Measurements from ENCODE around the gene AMZ2. TPM values are rescaled to one million over a fixed set of nuclear protein-coding genes. Genes with fewer than 3 reads are reported as not detected.

AMZ2 gene
- total RNA-seq, 1 donor from 2014 or later, result 55.4 TPM

DNA sequence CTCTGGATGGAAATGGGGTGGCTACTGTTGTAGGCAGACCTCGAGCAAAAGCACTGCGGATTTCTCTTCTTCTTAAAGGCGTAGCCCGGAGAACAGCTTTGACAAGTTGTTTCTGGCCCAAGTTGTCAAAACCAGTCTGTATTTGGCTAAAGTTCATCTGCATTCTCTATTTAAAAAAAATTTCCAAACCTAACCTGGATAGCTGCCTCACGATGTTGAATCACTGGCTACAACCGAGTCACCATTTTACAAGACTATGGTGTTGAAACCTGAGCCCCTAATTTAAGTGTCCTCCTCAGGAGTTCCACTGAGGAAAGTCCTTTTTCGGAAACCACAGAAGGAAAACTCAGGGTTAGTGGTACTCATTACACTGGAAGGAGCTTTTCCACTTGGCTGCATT, 41.6 kb downstream of the AMZ2 start:
- TF ChIP-seq, protein P1, sequence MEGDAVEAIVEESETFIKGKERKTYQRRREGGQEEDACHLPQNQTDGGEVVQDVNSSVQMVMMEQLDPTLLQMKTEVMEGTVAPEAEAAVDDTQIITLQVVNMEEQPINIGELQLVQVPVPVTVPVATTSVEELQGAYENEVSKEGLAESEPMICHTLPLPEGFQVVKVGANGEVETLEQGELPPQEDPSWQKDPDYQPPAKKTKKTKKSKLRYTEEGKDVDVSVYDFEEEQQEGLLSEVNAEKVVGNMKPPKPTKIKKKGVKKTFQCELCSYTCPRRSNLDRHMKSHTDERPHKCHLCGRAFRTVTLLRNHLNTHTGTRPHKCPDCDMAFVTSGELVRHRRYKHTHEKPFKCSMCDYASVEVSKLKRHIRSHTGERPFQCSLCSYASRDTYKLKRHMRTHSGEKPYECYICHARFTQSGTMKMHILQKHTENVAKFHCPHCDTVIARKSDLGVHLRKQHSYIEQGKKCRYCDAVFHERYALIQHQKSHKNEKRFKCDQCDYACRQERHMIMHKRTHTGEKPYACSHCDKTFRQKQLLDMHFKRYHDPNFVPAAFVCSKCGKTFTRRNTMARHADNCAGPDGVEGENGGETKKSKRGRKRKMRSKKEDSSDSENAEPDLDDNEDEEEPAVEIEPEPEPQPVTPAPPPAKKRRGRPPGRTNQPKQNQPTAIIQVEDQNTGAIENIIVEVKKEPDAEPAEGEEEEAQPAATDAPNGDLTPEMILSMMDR (IDR thresholded peaks at IDR 0.05), result no peak
- intact Hi-C loops (cut with micrococcal nuclease), result no loop called here
- Mint-ChIP-seq H3K4me1 (peaks cover 45% of the 10 kb centered on the region), H3K27ac (peak overlapping the region; percentile 93), H3K27me3 (no peaks in the 10 kb centered on the region), H3K36me3 (ENCODE audit: low read depth) (peaks cover 3% of the 10 kb centered on the region), H3K4me3 (peak overlapping the region; percentile 92), H3K9me3 (no peaks in the 10 kb centered on the region)
- CTCF ChIA-PET, result interaction anchor here (0.7 to 1.6 kb wide), 3 partner anchors 25 to 109 kb away, joined by 3 to 4 read pairs (median 3); no protein-coding TSS in a partner anchor
- DNase-seq, result no peak
- POLR2A ChIA-PET, result interaction anchor here (0.6 to 6.8 kb wide), 12 partner anchors 25 to 477 kb away, joined by 3 to 84 read pairs (median 12); partner anchors contain the start of genes AMZ2 and WIPI1
- no peak for ATAC-seq (ENCODE audit: low read depth)

DNA sequence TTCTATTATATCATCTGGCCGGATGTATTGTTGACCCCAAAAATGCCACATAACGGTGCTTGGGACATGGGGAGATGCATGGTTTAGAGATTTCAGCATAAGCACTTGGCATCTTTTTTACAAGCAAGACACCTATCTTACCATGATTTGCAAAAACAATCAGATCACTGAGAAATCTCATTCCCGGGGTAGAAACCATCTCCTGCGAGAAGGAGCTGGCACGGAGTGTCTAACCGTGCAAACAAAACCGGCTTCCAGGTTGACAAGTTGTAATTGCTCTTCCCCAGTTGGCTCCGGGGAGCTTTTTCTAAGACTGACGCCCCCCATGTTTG, 42.1 kb downstream of the AMZ2 start:
- Mint-ChIP-seq H3K27ac (peak overlapping the region; percentile 93), H3K27me3 (no peaks in the 10 kb centered on the region), H3K4me1 (peaks cover 45% of the 10 kb centered on the region), H3K9me3 (no peaks in the 10 kb centered on the region), H3K36me3 (ENCODE audit: low read depth) (peaks cover 3% of the 10 kb centered on the region), H3K4me3 (peak overlapping the region; percentile 92)
- ChIA-PET POLR2A (interaction anchor here (0.6 to 6.8 kb wide), 16 partner anchors 25 to 477 kb away, joined by 3 to 84 read pairs (median 12); partner anchors contain the start of genes AMZ2 and WIPI1), CTCF (interaction anchor here (0.7 to 1.6 kb wide), 2 partner anchors 25 to 109 kb away, joined by 3 to 4 read pairs; no protein-coding TSS in a partner anchor)
- ATAC-seq (ENCODE audit: low read depth) (no peak), DNase-seq (peak; percentile 15)
- intact Hi-C loops (cut with micrococcal nuclease), result loop anchor here (2.0 to 5.0 kb wide), 6 partner anchors 122 to 1037 kb away; partner anchors contain the start of gene ABCA5
- TF ChIP-seq, protein P1 (IDR thresholded peaks at IDR 0.05), result no peak

DNA sequence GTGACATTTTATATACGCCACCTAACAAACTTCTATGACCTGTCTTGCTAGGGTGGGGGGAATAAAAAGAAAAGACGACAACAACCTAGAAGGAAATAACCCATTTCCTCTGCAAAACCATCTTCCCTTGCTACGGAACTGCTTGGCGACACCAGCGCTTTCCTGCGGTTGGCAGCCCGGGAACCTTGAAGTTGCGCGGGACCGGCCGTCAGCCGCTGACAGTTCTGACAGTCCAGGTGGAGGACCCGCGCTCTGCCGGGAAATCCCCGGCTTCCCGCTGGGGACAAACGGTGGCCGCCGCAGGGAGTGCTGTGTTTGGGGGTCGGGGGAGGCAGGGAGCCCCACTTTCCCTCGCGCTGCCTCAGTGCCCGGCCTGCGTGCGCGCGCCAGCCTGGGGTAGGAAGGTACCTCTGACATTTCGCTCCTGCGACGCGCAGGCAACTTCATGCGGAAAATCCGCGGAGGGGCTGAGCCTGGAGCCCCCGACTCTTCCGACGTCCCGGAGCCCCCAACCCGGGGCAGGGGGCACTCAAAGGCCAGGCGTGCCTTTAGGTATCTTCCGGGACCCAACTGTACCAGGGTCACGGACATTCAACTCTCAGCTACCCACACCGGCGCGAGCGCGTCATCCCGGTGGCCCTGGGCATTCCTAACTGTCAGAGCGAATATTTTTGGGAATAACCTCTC, 42.6 kb downstream of the AMZ2 start:
- intact Hi-C loops (cut with micrococcal nuclease), result loop anchor here (2.0 to 5.0 kb wide), 6 partner anchors 122 to 1037 kb away; partner anchors contain the start of gene ABCA5
- H3K27ac Mint-ChIP-seq, result peak overlapping the region; percentile 93
- H3K4me1 Mint-ChIP-seq, result peaks cover 45% of the 10 kb centered on the region
- H3K9me3 Mint-ChIP-seq, result no peaks in the 10 kb centered on the region
- ChIA-PET POLR2A (interaction anchor here (0.6 to 6.8 kb wide), 30 partner anchors 26 to 296 kb away, joined by 3 to 84 read pairs (median 10); partner anchors contain the start of genes AMZ2, PRKAR1A and WIPI1), CTCF (interaction anchor here (0.7 to 1.6 kb wide), 2 partner anchors 26 to 110 kb away, joined by 3 to 4 read pairs; no protein-coding TSS in a partner anchor)
- ATAC-seq (ENCODE audit: low read depth) (no peak), DNase-seq (peak; percentile 53)
- peaks cover 3% of the 10 kb centered on the region for H3K36me3 Mint-ChIP-seq (ENCODE audit: low read depth)
- no peaks in the 10 kb centered on the region for H3K27me3 Mint-ChIP-seq
- TF ChIP-seq, protein P1 (IDR thresholded peaks at IDR 0.05), result no peak
- peak overlapping the region; percentile 92 for H3K4me3 Mint-ChIP-seq

DNA sequence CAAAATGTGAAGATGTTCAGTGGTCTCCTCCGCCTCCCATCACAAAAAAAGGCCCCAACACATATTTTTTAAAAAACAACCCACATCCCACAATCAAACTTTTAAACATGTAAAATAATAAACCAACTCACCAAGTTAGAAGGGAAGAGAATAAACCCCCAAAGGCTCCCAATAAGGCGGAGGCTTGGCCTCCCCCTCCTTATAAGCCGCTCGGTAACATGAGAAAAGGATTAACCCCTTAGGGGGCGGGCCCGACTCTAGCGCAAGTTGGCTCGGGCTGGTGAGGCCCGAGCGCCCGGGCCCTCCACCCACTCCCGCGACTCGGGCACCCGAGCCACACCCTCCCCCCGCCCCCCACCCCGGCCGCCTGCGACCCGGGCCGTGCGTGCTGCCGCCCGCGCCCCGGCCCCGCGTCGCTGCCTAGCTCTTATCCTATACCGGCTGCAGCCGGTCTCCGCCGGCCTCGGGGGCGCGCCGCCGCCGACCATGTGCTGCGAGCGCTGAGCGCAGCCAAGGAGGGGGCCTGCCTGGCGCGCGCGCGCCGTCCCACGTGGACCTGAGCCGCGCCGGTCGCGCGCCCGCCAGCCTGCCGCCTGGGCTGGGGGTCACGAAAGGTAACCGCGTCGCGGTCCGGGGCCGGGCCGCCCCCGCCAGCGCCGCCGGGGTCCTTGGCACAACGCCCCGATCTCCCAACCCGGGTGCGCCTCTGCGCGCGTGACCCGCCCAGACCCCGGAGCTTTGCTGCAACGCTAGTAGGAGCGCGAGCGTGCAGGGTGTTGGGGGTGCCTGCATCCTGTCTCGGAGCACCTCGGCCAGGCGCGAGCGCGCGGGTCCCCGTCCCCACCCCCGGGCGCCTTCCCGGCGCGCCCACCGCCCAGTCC, 43.4 kb downstream of the AMZ2 start, which contains the start of the genes ARSG and SLC16A6:
Gene ARSG (plus strand): TSS at position 541 of the 881 bp plus-strand sequence. CDS start 15,999 bp downstream, outside the sequence.
Gene SLC16A6 (minus strand): TSS at position 173 of the 881 bp plus-strand sequence. CDS start 12,807 bp downstream, outside the sequence.
- TF ChIP-seq, protein P1 (IDR thresholded peaks at IDR 0.05), result no peak
- H3K27me3 Mint-ChIP-seq, result no peaks in the 10 kb centered on the region
- POLR2A ChIA-PET, result interaction anchor here (0.5 to 6.8 kb wide), 36 partner anchors 10 to 573 kb away, joined by 3 to 84 read pairs (median 6); partner anchors contain the start of genes AMZ2, NOL11, PRKAR1A and WIPI1
- peak within 1 kb of the TSS; percentile 92 for H3K4me3 Mint-ChIP-seq
- H3K9me3 Mint-ChIP-seq, result no peaks in the 10 kb centered on the region
- ATAC-seq (ENCODE audit: low read depth), result peak; percentile 33
- H3K4me1 Mint-ChIP-seq, result peaks cover 45% of the 10 kb centered on the region
- CTCF ChIA-PET, result interaction anchor here (0.9 kb wide), 1 partner anchor 53 kb away, joined by 3 read pairs; no protein-coding TSS in a partner anchor
- peak within 1 kb of the TSS; percentile 93 for H3K27ac Mint-ChIP-seq
- DNase-seq, result peak; percentile 82
- H3K36me3 Mint-ChIP-seq (ENCODE audit: low read depth), result peaks cover 3% of the 10 kb centered on the region
- intact Hi-C loops (cut with micrococcal nuclease), result loop anchor here (1.0 to 5.0 kb wide), 10 partner anchors 44 to 1036 kb away; partner anchors contain the start of genes ABCA5, KPNA2 and WIPI1
